HL-60 (cell line): ENCODE results near the gene TMCO2.

Experiments used
- POLR2AphosphoS5 ChIP-seq: IDR thresholded peaks from 2 replicates; pipeline ENCODE4 v1.6.1; 2012; ENCODE audit warnings: low read depth
- SPI1 ChIP-seq: IDR thresholded peaks from 2 replicates; pipeline ENCODE4 v1.6.1; 2012; ENCODE audit warnings: low read depth, mild to moderate bottlenecking, borderline replicate concordance
- TF ChIP-seq, protein P1 (sequence below): IDR thresholded peaks from one replicate; pipeline ENCODE4 v1.5.1; 2011; ENCODE audit warnings: low read length, control low read depth, inconsistent platforms; ENCODE audit not compliant: insufficient read depth
- TF ChIP-seq, protein P2 (sequence below): IDR thresholded peaks from 2 replicates; pipeline ENCODE4 v1.6.1; 2012; ENCODE audit warnings: low read depth; ENCODE audit not compliant: insufficient replicate concordance

DNA sequence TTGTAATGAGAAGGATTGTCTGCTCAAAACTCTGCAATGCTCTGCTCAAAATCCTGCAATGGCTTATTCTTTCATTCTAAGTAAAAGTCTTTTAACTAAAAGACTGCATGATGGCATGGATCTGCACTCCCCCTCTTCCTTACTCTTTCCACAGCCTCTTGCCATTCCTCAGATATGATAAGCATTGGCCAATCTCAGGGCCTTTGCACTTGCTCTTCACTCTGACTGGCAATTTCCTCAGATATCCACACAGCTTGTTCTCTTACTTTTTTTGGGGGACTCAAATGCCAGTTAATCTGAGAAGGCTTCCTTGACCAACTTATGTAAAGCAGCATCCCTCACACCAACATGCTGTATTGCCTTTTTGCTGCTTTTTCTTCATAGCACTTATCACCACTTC, 7.5 kb downstream of the TMCO2 start:
- TF ChIP-seq, protein P1, sequence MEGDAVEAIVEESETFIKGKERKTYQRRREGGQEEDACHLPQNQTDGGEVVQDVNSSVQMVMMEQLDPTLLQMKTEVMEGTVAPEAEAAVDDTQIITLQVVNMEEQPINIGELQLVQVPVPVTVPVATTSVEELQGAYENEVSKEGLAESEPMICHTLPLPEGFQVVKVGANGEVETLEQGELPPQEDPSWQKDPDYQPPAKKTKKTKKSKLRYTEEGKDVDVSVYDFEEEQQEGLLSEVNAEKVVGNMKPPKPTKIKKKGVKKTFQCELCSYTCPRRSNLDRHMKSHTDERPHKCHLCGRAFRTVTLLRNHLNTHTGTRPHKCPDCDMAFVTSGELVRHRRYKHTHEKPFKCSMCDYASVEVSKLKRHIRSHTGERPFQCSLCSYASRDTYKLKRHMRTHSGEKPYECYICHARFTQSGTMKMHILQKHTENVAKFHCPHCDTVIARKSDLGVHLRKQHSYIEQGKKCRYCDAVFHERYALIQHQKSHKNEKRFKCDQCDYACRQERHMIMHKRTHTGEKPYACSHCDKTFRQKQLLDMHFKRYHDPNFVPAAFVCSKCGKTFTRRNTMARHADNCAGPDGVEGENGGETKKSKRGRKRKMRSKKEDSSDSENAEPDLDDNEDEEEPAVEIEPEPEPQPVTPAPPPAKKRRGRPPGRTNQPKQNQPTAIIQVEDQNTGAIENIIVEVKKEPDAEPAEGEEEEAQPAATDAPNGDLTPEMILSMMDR: no peak
- TF ChIP-seq SPI1: no peak
- TF ChIP-seq POLR2AphosphoS5: no peak
- TF ChIP-seq, protein P2, sequence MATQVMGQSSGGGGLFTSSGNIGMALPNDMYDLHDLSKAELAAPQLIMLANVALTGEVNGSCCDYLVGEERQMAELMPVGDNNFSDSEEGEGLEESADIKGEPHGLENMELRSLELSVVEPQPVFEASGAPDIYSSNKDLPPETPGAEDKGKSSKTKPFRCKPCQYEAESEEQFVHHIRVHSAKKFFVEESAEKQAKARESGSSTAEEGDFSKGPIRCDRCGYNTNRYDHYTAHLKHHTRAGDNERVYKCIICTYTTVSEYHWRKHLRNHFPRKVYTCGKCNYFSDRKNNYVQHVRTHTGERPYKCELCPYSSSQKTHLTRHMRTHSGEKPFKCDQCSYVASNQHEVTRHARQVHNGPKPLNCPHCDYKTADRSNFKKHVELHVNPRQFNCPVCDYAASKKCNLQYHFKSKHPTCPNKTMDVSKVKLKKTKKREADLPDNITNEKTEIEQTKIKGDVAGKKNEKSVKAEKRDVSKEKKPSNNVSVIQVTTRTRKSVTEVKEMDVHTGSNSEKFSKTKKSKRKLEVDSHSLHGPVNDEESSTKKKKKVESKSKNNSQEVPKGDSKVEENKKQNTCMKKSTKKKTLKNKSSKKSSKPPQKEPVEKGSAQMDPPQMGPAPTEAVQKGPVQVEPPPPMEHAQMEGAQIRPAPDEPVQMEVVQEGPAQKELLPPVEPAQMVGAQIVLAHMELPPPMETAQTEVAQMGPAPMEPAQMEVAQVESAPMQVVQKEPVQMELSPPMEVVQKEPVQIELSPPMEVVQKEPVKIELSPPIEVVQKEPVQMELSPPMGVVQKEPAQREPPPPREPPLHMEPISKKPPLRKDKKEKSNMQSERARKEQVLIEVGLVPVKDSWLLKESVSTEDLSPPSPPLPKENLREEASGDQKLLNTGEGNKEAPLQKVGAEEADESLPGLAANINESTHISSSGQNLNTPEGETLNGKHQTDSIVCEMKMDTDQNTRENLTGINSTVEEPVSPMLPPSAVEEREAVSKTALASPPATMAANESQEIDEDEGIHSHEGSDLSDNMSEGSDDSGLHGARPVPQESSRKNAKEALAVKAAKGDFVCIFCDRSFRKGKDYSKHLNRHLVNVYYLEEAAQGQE: no peak
